Measurements from ENCODE around the gene ABTB1.
A peak's percentile ranks its signal among the peaks of the same experiment; 100 is the strongest.

The ABTB1 gene

GRCh38 chr3:127661600-127661999 is 11.2 kb upstream of the ABTB1 start:
- Mint-ChIP-seq H3K4me1 (no peaks in the 10 kb centered on the region), H3K9me3 (no peaks in the 10 kb centered on the region), H3K36me3 (no peaks in the 10 kb centered on the region), H3K27ac (no peak overlapping the region), H3K4me3 (no peak overlapping the region)
- ATAC-seq (no peak), DNase-seq (ENCODE audit: low spot score in 2 of 2) (no peak)

GRCh38 chr3:127662001-127662469 is 10.7 kb upstream of the ABTB1 start:
- Mint-ChIP-seq H3K4me1 (no peaks in the 10 kb centered on the region), H3K27ac (no peak overlapping the region)
- ATAC-seq = no peak

GRCh38 chr3:127663151-127663550 is 9.6 kb upstream of the ABTB1 start:
- Mint-ChIP-seq H3K4me3 (no peak overlapping the region), H3K36me3 (no peaks in the 10 kb centered on the region), H3K27ac (no peak overlapping the region), H3K9me3 (no peaks in the 10 kb centered on the region), H3K4me1 (no peaks in the 10 kb centered on the region)
- no peak for DNase-seq (ENCODE audit: low spot score in 2 of 2)
- ATAC-seq = no peak

More at GRCh38 chr3:127662001-127662469, 10.7 kb upstream of the ABTB1 start:
- no peaks in the 10 kb centered on the region for H3K9me3 Mint-ChIP-seq
- H3K36me3 Mint-ChIP-seq = no peaks in the 10 kb centered on the region
- DNase-seq (ENCODE audit: low spot score in 2 of 2) = no peak
- no peak overlapping the region for H3K4me3 Mint-ChIP-seq

GRCh38 chr3:127665165-127665564 is 7.6 kb upstream of the ABTB1 start:
- Mint-ChIP-seq H3K27ac (no peak overlapping the region), H3K4me1 (no peaks in the 10 kb centered on the region), H3K36me3 (no peaks in the 10 kb centered on the region), H3K4me3 (no peak overlapping the region), H3K9me3 (no peaks in the 10 kb centered on the region)
- DNase-seq (ENCODE audit: low spot score in 2 of 2) (no peak), ATAC-seq (no peak)

GRCh38 chr3:127665586-127665985 is 7.2 kb upstream of the ABTB1 start:
- DNase-seq (ENCODE audit: low spot score in 2 of 2) (no peak), ATAC-seq (no peak)
- no peaks in the 10 kb centered on the region for H3K9me3 Mint-ChIP-seq
- H3K4me1 Mint-ChIP-seq = no peaks in the 10 kb centered on the region
- H3K36me3 Mint-ChIP-seq = no peaks in the 10 kb centered on the region
- no peak overlapping the region for H3K27ac Mint-ChIP-seq
- H3K4me3 Mint-ChIP-seq = no peak overlapping the region

- peaks cover 7% of the 10 kb centered on the region for H3K4me1 Mint-ChIP-seq
- ATAC-seq (no peak), DNase-seq (ENCODE audit: low spot score in 2 of 2) (no peak)
- peaks cover 2% of the 10 kb centered on the region for H3K36me3 Mint-ChIP-seq
- no peaks in the 10 kb centered on the region for H3K9me3 Mint-ChIP-seq
- no peak overlapping the region for H3K4me3 Mint-ChIP-seq
- H3K27ac Mint-ChIP-seq = no peak overlapping the region
Measured at GRCh38 chr3:127666676-127667075, 6.1 kb upstream of the ABTB1 start.

GRCh38 chr3:127667119-127667681 is 5.6 kb upstream of the ABTB1 start:
- Mint-ChIP-seq H3K9me3 (no peaks in the 10 kb centered on the region), H3K27ac (no peak overlapping the region), H3K4me1 (peaks cover 11% of the 10 kb centered on the region), H3K36me3 (peaks cover 7% of the 10 kb centered on the region), H3K4me3 (no peak overlapping the region)
- DNase-seq (ENCODE audit: low spot score in 2 of 2) = no peak
- no peak for ATAC-seq

- no peaks in the 10 kb centered on the region for H3K9me3 Mint-ChIP-seq
- no peak overlapping the region for H3K27ac Mint-ChIP-seq
- peaks cover 9% of the 10 kb centered on the region for H3K36me3 Mint-ChIP-seq
- ATAC-seq (no peak), DNase-seq (ENCODE audit: low spot score in 2 of 2) (no peak)
- H3K4me1 Mint-ChIP-seq = peaks cover 18% of the 10 kb centered on the region
- H3K4me3 Mint-ChIP-seq = no peak overlapping the region
Measured at GRCh38 chr3:127668906-127669305, 3.8 kb upstream of the ABTB1 start.

GRCh38 chr3:127669541-127670228 is 3.1 kb upstream of the ABTB1 start:
- no peak for ATAC-seq
- no peak overlapping the region for H3K27ac Mint-ChIP-seq
- peaks cover 9% of the 10 kb centered on the region for H3K36me3 Mint-ChIP-seq
- H3K9me3 Mint-ChIP-seq = no peaks in the 10 kb centered on the region
- H3K4me3 Mint-ChIP-seq = no peak overlapping the region
- DNase-seq (ENCODE audit: low spot score in 2 of 2) = no peak
- H3K4me1 Mint-ChIP-seq = peaks cover 26% of the 10 kb centered on the region

GRCh38 chr3:127670229-127670559 is 2.6 kb upstream of the ABTB1 start:
- H3K27ac Mint-ChIP-seq = no peak overlapping the region
- H3K4me1 Mint-ChIP-seq = peaks cover 31% of the 10 kb centered on the region
- no peak for ATAC-seq
- H3K9me3 Mint-ChIP-seq = no peaks in the 10 kb centered on the region
- peaks cover 11% of the 10 kb centered on the region for H3K36me3 Mint-ChIP-seq
- no peak for DNase-seq (ENCODE audit: low spot score in 2 of 2)
- no peak overlapping the region for H3K4me3 Mint-ChIP-seq

- Mint-ChIP-seq H3K4me1 (peaks cover 37% of the 10 kb centered on the region), H3K36me3 (peaks cover 15% of the 10 kb centered on the region), H3K9me3 (no peaks in the 10 kb centered on the region), H3K4me3 (peak overlapping the region; percentile 85), H3K27ac (peak overlapping the region; percentile 97)
- ATAC-seq (no peak), DNase-seq (ENCODE audit: low spot score in 2 of 2) (no peak)
Measured at GRCh38 chr3:127670761-127671522, 1.8 kb upstream of the ABTB1 start.

GRCh38 chr3:127671523-127672428 is 976 bp upstream of the ABTB1 start:
- Mint-ChIP-seq H3K27ac (peak overlapping the region; percentile 97), H3K4me1 (peaks cover 44% of the 10 kb centered on the region), H3K4me3 (peak overlapping the region; percentile 85), H3K36me3 (peaks cover 21% of the 10 kb centered on the region), H3K9me3 (no peaks in the 10 kb centered on the region)
- DNase-seq (ENCODE audit: low spot score in 2 of 2) (peak in 1 of 2 donors; percentile 72), ATAC-seq (peak; percentile 3)

- H3K9me3 Mint-ChIP-seq = no peaks in the 10 kb centered on the region
Measured at GRCh38 chr3:127673191-127674100, 694 bp downstream of the ABTB1 start.

GRCh38 chr3:127674101-127674721 is 1.5 kb downstream of the ABTB1 start:
- no peak for DNase-seq (ENCODE audit: low spot score in 2 of 2)
- Mint-ChIP-seq H3K36me3 (peaks cover 21% of the 10 kb centered on the region), H3K4me1 (peaks cover 51% of the 10 kb centered on the region)

More at GRCh38 chr3:127673191-127674100, 694 bp downstream of the ABTB1 start:
- H3K36me3 Mint-ChIP-seq = peaks cover 21% of the 10 kb centered on the region
- peaks cover 51% of the 10 kb centered on the region for H3K4me1 Mint-ChIP-seq
- peak overlapping the region; percentile 85 for H3K4me3 Mint-ChIP-seq
- ATAC-seq = peak; percentile 70
- no peak for DNase-seq (ENCODE audit: low spot score in 2 of 2)
- H3K27ac Mint-ChIP-seq = peak overlapping the region; percentile 97

More at GRCh38 chr3:127674101-127674721, 1.5 kb downstream of the ABTB1 start:
- no peaks in the 10 kb centered on the region for H3K9me3 Mint-ChIP-seq
- ATAC-seq = no peak
- peak overlapping the region; percentile 97 for H3K27ac Mint-ChIP-seq
- H3K4me3 Mint-ChIP-seq = peak overlapping the region; percentile 85

Measured in stimulated activated effector memory CD8-positive, alpha-beta T cell treated with anti-CD3 and anti-CD28 coated beads, Interleukin-12 subunit alpha, Interleukin-12 subunit beta, amount 100 ng/mL, for 72 hours (primary cell).